Stimulated activated CD4-positive, alpha-beta T cell treated with anti-CD3 and anti-CD28 coated beads, Interleukin-2, amount 100 ng/mL, for 4 hours (primary cell): ENCODE results near the gene CD300LG.
"Not testable (repeated sequence)": the region's sequence is repeated elsewhere in the genome, so short reads cannot be mapped to it uniquely, and the experiment has no call there.

Source experiments
- DNase-seq: peaks from one replicate; pipeline ENCODE4 v3.0.0-alpha.2; 2020; ENCODE audit warnings: low read depth

The CD300LG gene, protein sequence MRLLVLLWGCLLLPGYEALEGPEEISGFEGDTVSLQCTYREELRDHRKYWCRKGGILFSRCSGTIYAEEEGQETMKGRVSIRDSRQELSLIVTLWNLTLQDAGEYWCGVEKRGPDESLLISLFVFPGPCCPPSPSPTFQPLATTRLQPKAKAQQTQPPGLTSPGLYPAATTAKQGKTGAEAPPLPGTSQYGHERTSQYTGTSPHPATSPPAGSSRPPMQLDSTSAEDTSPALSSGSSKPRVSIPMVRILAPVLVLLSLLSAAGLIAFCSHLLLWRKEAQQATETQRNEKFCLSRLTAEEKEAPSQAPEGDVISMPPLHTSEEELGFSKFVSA

DNA sequence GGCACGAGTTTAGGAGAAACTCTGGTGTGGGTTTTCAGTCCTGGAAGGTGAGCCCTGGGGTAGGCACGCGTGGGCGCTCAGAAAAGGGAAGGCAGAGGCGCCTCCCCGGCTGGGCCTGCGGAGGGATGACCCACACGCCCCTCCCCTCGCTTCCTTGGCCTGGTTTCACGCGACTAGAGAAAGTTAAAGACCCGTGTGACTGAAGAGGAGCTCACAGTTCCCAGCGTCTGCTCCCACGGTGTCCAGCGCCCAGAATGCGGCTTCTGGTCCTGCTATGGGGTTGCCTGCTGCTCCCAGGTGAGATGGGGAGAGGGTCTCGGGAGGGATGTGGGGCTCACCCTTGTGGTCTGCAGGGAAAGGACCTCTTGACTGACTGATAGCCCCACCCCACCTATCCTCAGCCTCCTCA is at the start of gene CD300LG:
TSS of gene CD300LG (plus strand) at position 214 of the 409 bp plus-strand sequence. CDS start at position 255, 41 bp downstream.
- DNase-seq = no peak

DNA sequence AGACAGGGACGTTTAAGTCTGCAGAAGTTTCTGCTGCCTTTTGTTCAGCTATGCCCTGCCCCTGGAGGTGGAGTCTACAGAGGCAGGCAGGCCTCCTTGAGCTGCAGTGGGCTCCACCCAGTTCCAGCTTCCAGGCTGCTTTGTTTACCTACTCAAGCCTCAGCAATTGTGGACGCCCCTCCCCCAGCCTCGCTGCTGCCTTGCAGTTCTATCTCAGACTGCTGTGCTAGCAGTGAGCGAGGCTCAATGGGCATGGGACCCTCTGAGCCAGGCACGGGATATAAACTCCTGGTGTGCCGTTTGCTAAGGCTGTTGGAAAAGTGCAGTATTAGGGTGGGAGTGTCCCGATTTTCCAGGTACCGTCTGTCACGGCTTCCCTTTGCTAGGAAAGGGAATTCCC is 49.0 kb upstream of the CD300LG start:
- not testable (repeated sequence) for DNase-seq

DNA sequence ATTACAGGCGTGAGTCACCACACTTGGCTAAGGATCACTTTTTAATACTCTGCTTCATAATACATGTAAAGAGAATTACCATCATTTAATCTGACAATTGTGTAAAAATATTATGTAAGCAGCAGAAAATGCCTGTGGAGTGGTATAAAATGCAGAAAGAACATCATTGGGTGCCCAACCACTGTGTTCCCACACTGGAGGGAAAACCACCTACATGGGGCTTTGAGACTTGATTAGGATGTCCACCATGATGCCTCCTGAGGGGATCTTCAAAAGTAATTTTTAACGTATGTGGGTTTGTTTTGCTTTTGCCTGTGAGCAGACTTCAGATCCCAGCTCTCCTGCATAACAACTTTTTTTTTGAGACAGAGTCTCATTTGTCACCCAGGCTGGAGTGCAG is 47.9 kb upstream of the CD300LG start:
- no peak for DNase-seq

DNA sequence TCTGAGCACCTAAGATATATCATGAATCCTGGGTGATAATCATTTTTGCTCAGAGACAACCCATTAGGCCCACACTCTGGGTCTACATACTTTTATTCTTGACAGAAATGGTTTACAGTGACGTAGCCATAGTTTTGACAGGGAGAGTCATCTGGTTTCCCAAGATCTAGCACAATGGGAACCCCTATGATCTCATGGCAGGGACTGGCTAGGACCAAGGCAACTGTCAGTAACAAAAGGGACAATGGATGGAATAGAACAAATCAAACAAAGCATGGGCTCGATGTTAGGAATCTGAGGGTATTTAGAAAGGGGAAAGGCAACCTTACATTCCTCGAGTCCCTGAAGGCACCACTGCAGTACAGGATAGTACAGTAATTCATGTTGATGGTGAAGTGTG is 46.2 kb upstream of the CD300LG start:
- DNase-seq = no peak

DNA sequence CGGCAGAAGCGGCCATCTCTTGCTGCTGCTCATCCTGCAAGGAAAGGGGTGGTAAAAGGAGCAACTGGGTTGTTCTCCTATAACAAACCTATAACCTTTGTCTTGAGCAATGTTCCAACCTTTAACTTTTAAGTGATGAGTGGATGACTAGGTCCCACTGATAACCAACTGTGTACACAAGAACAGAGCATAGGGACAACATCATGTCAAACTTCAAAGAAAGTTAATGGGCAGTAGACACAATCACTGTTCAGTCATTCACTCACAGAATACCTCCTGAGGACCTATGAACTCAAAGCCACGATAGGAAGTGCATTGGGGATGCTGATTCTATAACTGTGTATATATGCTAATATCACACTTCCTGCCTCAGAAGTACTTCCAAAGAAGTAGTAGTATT is 45.1 kb upstream of the CD300LG start:
- no peak for DNase-seq

DNA sequence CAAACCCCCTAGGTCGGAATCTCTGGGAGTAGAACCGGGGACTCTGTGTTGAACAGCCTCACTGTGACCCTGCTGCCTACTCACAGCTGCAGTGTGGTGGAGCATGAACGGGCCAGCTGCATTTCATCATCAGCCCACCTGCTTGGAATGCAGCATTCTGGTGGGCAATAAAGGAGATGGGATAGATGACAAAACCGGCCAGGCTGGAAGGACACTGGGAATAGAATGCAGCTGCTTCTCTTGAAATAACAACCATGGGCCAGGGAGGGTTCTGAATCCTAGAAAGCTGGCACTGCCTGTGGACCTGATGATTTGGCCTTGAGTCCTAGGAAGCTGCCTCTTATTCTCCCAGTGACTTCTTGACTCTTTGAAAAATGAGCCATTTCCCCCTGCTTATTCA is 43.2 kb upstream of the CD300LG start:
- no peak for DNase-seq

DNA sequence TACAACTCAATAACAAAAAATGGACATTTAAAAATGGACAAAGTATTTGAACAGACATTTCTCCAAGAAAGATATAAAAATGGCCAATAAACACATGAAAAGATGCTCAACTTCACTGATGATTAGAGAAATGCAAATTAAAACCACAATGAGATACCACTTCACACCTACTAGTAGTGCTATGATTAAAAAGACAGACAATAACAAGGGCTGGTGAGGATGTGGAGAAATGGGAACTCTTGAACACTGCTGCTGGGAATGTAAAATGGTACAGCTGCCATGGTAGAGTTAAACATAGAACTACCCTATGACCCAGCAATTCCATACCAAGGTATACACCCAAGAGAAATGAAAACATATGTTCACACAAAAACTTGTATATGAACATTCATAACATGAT is 41.9 kb upstream of the CD300LG start:
- DNase-seq = no peak

DNA sequence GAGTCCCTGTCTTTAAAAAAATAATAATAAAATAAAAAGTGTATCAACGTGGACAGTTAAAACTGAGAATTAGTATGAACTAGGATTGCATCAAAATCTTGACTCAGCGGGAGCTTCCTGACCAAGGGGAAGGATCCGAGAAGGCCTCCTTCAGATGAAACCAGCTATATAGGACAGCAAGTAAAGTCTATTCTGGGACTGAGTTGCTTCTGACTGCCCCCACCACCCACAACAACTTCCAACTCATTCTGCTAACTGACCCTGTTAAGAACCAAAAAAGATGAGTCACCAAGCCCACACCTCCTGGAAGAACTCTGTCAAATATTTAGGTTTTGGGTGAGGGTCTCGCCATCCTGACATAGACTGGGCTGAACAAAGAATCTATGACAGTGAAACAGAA is 38.9 kb upstream of the CD300LG start:
- no peak for DNase-seq

DNA sequence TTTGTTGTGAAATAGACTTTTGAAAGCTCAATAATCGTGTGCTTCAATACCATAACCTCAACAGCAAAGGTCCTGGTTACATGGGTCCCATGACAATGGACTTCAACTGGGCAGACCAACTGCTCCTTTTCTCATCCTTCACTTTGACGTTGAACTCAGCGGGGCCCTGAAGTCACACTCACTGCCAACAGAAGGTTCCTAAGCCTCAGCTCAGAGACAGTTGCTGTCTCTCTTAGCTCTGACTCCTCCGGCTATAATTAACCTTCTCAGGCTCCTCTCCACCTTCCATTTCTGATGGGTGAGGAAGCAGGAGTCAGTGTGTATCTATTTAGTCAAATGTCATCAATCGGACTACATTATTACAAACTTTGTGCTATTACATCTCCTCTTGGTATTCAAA is 37.9 kb upstream of the CD300LG start:
- no peak for DNase-seq

DNA sequence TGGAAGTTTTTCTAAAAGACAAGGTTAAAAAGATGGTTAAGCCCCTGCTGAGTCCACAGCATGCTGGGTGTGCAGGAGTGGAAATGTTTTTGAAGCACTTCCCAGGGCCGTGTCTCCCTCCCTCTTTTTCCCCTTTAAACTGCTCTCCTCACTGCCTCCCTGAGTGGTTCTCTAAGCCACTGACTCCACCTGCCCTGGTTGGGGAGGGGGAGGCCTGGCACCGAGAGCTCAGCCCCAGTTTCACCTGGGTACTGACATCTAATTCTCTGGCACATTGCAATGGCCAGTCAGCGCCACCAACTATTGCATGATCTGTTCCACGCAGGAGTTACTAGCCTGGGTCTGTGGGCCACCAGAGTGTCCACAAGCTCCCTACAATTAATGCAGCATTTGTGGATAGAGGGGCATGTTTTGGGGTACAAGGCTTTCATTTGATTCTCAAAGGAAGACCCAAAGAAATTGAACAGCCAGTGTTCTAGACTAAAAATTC is 36.7 kb upstream of the CD300LG start:
- no peak for DNase-seq

DNA sequence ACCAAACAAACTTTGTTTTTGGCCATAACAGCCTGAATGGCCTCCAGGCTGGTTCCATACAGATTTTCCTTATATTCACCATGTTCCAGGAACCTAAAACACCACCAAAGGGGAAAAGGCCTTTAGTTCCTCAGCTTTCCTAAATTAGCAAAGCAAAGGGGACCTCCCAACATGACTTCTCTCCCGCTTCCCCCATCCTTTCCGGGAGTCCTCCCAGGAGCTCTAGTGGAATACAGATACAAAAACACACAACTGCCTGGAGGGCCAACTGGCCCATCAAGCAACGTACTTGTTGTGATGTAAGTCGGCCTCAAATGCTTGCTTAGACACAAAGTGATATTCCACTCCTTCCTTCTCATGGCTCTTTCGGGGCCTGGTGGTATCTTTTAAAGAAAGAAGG is 36.2 kb upstream of the CD300LG start:
- no peak for DNase-seq

DNA sequence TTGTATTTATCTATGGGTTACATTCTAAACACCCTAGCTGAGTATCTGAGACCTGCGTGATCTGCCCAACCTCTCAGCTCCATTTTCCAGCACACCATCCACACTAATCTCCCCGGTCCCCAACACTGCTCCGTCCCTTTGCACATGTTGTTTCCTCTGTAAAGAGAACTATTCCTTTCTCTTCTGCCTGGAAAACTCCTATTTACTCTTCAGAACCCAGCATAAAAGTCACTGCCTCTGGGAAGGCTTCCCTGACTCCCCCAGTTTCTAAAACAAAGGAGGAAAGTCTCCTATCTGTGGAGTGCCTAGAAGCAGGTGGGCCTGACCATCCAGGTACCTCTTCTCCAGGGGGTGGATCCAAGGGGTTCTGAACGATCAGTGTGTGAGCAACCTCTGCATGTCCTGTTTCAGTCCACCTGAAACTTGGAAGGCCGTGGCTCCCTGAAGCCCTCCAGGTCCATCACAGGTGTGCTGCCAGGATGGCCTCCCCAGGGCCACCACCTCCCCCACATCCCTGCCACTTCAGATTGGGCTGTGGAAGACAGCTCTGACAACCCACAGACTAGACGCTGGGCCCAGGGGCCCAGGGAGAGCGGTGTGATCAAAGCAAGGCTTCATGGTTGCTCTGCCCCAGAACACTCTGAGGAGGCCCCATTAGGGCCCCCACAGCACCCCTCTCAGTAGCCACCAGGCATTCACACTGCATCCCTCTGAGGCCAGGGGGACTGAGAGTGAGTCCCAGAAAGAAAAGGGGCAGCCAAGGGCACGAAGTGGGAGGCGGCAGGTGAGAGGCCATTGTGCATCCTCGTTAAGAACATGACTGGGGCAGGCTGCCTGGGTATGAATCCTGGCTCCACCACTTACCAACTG is 34.3 kb upstream of the CD300LG start:
- no peak for DNase-seq

DNA sequence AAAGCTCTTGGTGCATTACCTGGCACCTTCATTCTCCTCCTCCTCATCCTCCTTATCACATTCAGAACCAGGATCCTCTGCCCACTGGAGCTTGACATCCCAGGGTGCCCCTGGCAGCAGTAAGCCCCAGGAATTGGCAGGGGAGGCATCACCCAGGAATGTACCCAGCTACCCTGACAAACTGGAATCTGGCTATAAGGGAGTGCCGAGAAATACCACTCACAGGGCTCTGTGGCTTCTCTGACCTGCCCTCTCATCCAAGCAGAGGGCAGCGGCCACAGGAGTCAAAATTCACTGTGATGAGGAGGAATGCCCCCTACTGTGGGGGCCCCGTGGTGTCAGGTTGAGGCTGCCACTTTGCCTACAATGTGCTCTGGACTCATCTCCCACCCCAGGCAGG is 33.6 kb upstream of the CD300LG start:
- no peak for DNase-seq

DNA sequence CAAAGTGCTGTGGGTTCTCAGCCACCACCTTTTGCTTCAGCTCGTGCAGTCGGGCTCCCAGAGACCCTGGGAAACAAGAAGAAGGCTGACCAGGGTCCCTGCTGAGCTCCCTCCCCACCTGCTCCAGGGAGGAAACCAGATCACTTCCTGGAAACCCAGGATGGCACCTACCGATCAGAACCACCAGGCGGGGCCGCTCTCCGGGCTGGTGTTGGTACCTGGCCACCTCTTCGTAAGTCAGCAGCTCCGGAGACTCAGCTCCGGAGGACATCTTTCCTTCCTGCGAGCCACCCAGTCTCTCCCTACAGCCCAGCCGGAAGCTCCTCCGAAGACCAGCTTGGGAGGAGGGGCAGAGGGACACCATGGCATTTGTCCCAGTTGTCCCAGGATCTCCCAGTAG is 33.0 kb upstream of the CD300LG start:
- no peak for DNase-seq

DNA sequence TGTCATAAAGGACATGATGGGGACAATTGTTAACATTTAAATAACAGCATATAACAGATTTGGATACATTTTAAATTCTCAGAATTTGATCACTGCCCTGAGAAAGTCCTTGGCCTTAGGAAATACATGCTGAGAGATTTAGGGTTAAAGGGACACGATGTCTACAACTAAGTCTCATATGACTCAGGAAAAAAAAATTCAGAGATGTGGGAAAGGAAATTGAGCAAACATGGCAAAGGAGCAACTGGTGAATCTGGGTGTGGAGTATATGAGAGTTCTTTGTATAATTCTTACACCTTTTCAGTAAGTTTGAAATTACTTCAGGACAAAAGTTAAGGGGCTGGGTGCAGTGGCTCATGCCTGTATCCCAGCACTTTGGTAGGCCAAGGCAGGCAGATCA is 32.3 kb upstream of the CD300LG start:
- no peak for DNase-seq

DNA sequence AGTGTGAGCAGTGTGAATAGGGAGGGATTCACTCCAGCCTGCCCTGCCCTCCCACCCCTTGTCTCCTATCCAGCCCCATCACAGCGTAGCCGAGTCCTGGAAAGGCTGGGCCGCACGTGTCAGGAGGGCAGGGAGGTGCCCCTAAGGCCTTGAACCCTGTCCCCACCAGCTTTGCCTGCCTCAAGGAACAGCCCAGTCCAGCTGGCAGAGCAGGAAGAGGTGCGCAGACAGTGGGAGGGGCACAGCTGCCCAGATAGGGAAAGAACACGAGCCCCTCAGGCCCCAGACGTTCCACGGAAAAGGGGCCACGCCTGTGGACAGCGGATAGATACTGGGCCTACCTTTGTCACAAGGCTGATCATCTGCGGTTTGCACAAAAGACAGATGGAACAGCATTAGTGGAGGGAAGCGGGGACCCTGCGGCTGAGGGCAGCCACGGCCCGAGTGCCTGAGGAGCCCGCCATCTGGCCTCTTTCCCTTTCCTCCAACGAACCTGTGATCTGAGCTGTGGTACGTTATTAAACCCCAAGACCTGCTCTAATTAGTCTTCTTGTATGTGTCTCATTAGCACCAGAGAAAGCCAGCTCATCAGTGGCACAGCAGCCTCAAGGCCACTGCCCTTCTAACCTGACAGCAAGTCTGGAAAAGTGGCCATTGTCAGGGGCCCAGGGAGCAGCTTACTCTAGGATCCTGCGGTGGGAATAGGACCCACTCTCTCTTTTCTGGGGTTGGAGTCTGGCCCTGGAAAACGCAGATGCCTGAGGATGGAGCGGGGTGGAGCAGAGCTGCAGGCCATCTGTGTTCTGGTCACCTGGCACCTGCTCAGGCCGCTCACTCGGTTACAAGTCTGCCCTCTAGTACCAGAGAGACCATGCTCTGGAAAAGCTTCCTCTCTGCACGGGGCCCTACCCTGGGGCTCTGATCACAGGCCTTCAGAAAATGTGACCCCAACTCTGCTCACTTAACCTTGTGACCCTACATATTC is 30.3 kb upstream of the CD300LG start:
- no peak for DNase-seq

DNA sequence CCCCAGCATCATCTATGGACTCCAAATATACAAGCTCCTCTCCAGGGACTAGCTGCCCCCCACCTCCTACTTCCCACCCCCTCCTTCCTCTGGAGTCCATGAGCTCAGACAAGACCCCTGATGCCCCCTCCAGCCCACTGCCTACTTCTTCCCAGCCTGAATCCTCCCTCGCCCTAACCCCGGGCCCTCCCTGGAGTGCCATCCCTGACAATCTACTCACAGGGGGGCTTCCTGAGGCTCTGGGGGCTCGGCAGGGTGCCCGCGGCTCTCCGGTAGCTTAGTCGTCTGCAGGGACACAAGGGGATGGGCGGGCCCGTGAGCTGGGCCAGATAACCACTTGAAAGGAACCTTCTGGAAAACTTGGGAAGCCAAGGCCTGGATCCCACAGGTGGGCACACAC is 29.1 kb upstream of the CD300LG start:
- no peak for DNase-seq

DNA sequence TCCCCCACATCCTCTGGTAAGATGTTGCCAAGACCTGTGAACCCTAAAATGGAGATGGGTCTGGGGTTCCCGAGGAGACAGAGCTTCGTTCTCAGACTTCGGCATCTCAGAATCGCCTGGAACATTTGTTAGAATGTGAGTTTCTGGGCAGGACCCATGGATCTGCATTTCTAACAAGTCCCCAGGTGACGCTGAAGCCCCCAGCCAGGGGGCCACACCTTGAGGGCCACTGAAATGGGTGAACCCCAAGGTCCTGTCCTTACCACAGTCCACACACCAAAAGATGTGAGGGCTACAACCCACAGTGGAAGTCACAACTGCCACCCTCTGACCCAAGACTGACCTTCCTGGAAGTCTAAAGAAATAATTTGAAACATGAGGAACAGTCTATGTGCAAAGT is 28.0 kb upstream of the CD300LG start:
- no peak for DNase-seq

DNA sequence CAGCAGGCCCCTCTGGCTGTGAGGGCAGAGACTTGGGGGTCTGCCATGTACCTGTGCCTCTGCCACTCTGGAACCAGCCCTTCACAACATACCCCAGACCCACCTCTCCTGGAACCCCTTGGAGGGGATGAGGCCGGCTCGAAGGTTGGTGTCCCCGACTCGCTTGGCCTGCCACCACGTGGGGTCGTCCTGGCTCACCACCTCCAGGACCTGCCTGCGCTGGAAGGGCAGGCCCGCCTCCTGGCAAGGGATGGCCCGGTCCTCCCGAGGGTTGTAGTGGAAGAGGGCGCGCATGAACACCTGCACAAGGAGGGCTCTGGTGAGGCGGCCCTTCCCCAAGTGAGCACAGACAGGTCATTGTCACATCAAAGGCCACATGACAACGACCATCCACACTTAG is 26.2 kb upstream of the CD300LG start:
- DNase-seq = no peak

DNA sequence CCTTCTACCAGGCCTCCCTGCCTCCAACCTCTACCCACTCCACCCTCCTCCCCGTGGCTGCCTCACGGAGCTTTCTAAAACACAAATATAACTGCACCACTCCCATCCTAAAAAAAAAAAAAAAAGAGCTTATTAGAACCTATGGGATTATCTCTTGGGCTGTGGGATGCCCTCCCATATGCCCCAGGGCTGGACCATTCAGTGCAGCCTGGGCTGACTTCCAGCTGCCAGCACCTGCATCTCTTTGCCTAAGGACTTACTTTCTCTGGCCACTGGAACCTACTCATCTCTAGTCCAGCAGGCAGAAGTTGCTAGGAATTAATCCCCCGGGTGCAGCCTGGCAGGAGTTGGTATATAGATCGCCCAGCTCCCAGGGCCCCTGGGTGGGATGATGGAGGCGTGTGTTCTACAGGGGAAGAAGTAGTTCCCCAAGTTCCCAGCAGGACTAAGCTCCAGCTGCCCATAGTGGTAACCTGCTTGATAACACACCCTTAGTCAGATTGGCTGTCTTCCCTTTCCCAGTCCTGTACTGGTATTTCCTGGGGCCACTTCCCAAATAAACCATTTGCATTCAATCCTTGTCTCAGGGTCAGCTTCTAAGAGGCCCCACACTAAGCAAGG is 24.3 kb upstream of the CD300LG start:
- no peak for DNase-seq

DNA sequence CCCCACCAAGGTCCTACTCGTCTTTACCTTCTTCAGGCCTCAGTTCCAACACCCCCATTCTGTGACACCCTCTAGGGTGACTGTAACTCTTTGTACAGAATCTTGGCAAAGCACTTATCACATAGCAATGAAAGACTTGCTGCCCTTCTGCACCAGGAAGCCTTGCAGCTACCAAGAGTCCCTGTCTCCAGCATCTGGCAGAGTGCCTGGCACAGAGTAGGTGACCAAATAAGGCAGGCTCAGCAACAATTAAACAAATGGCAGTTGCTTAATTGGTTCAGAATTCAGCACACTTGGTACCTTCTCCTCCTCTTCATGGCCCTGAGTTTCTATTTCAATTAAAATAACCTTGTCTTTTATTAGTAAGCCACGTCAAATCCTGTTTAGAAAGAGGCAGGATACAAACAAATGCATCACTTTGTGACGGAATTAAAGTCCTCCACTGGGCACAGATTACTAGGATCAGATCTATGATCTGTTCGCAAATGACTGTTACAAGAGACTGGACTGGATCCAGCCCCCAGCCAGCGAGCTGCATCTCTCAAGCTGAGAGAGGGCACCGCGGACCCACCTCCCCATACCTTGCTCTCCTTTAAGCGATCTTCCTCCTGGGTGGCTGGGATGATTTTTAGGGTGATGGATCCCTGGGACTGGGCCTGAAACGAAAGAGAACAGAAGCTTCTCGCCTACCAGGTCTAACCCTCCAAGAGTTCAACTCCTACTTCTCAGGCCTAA is 23.5 kb upstream of the CD300LG start:
- DNase-seq = no peak
